H1 (cell line): ENCODE data around the gene POLD4. TPM values are rescaled to one million over a fixed set of nuclear protein-coding genes. Genes with fewer than 3 reads are reported as not detected.

Experiments used
- CTCF ChIA-PET: fragments of 300-600 bp; sonication (Branson Sonifier 250); formaldehyde crosslinking; loops from one replicate; lab custom pipeline; 2021; ENCODE audit not compliant: partially characterized antibody; lab: Charles Lee
- POLR2A ChIA-PET: fragments of 300-600 bp; sonication (Branson Sonifier 250); formaldehyde crosslinking; loops from one replicate; lab custom pipeline; 2021; ENCODE audit warnings: inconsistent platforms; ENCODE audit not compliant: partially characterized antibody; lab: Charles Lee
- DNase-seq, 2 experiments: peaks; one replicate each; pipeline versions ENCODE4 v3.0.0 to v3.0.0-alpha.2; 2010 to 2022; ENCODE audit warnings: low spot score in 2 of 2, low read depth in 1 of 2, mixed read lengths in 1 of 2
- FAIRE-seq: peaks from 2 replicates; lab custom pipeline; 2011; peaks lifted over from hg19 to GRCh38; lab: Jason Lieb, UNC
- H2AFZ ChIP-seq: 2 replicates; pipeline ENCODE4 v1.8.1; 2012; ENCODE audit warnings: low read length, inconsistent platforms
- H2AK5ac ChIP-seq: 2 replicates; pipeline ENCODE4 v1.6.1; 2013; ENCODE audit warnings: low read depth, low read length
- H2BK120ac ChIP-seq: replicated peaks from 2 replicates; pipeline ENCODE3; 2013; ENCODE audit warnings: low read depth, low read length, inconsistent platforms
- H2BK12ac ChIP-seq: 2 replicates; pipeline ENCODE4 v1.6.1; 2013; ENCODE audit warnings: low read depth, low read length
- H2BK15ac ChIP-seq: 2 replicates; pipeline ENCODE4 v1.6.1; 2013; ENCODE audit warnings: low read length
- H2BK20ac ChIP-seq: 2 replicates; pipeline ENCODE4 v1.6.1; 2013; ENCODE audit warnings: low read length
- H2BK5ac ChIP-seq: 2 replicates; pipeline ENCODE4 v1.6.1; 2013; ENCODE audit warnings: low read depth, low read length
- H3K14ac ChIP-seq: 2 replicates; pipeline ENCODE4 v1.6.1; 2013; ENCODE audit warnings: inconsistent platforms; ENCODE audit not compliant: insufficient read length
- H3K18ac ChIP-seq: 2 replicates; pipeline ENCODE4 v1.6.1; 2013; ENCODE audit warnings: low read length; ENCODE audit errors: extremely low read depth
- H3K23ac ChIP-seq: 2 replicates; pipeline ENCODE4 v1.6.1; 2013; ENCODE audit warnings: inconsistent platforms; ENCODE audit not compliant: insufficient read length
- H3K23me2 ChIP-seq: 2 replicates; pipeline ENCODE4 v1.6.1; 2013; ENCODE audit warnings: low read depth, low read length
- H3K27ac ChIP-seq: 2 replicates; pipeline ENCODE4 v1.6.1; 2011; ENCODE audit warnings: low read depth, low read length, inconsistent platforms
- H3K27me3 ChIP-seq, 4 experiments: replicated peaks in 1 of 4; 1 replicate in 1 of 4; 2 replicates in 3 of 4; pipeline versions ENCODE4 v1.6.1 to v1.8.1; 2011 to 2013; ENCODE audit warnings: low read length in 3 of 4, mild to moderate bottlenecking in 3 of 4, inconsistent platforms in 2 of 4, mixed read lengths in 2 of 4, moderate library complexity in 1 of 4; ENCODE audit not compliant: control insufficient read depth in 3 of 4, insufficient read depth in 3 of 4; ENCODE audit errors: extremely low read depth in 1 of 4
- H3K36me3 ChIP-seq, 4 experiments: 2 replicates each; pipeline versions ENCODE4 v1.6.1 to v1.8.1; 2011 to 2013; ENCODE audit warnings: mild to moderate bottlenecking in 4 of 4, low read length in 3 of 4, moderate library complexity in 2 of 4, control low read depth in 1 of 4, inconsistent platforms in 1 of 4; ENCODE audit not compliant: insufficient read depth in 4 of 4, control insufficient read depth in 2 of 4
- H3K4ac ChIP-seq: replicated peaks from 2 replicates; pipeline ENCODE3; 2013; ENCODE audit warnings: low read length, low read depth, mixed read lengths, inconsistent platforms; ENCODE audit not compliant: insufficient read length
- H3K4me1 ChIP-seq, 4 experiments: replicated peaks in 1 of 4; 1 replicate in 1 of 4; 2 replicates in 3 of 4; pipeline versions ENCODE4 v1.6.1 to v1.8.1; 2011 to 2013; ENCODE audit warnings: low read length in 3 of 4, inconsistent platforms in 2 of 4, mixed read lengths in 1 of 4; ENCODE audit not compliant: insufficient read depth in 4 of 4, control insufficient read depth in 3 of 4
- H3K4me2 ChIP-seq, 2 experiments: 2 replicates each; pipeline versions ENCODE4 v1.6.1 to v1.8.1; 2011 to 2013; ENCODE audit warnings: low read depth in 2 of 2, low read length in 2 of 2, control low read depth in 1 of 2, inconsistent platforms in 1 of 2, mild to moderate bottlenecking in 1 of 2; ENCODE audit not compliant: insufficient read depth in 1 of 2
- H3K4me3 ChIP-seq, 4 experiments: fragments of 200-600, 300-600 bp in 1 of 4; sonication (generic), shearing (Covaris generic), sonication (Bioruptor Twin) in 1 of 4; 2 replicates each; pipeline versions ENCODE4 v1.5.1 to v1.8.1; 2011 to 2016; ENCODE audit warnings: low read length in 4 of 4, low read depth in 3 of 4, control low read depth in 2 of 4, inconsistent platforms in 2 of 4, mild to moderate bottlenecking in 2 of 4, mixed read lengths in 1 of 4, moderate library complexity in 1 of 4; ENCODE audit not compliant: insufficient read depth in 2 of 4; ENCODE audit errors: extremely low read depth in 1 of 4
- H3K56ac ChIP-seq: replicated peaks from 2 replicates; pipeline ENCODE3; 2013; ENCODE audit warnings: low read depth, mild to moderate bottlenecking, mixed read lengths, low read length, inconsistent platforms; ENCODE audit not compliant: insufficient read length
- H3K79me1 ChIP-seq: 2 replicates; pipeline ENCODE4 v1.6.1; 2013; ENCODE audit warnings: low read depth, low read length, control low read depth
- H3K79me2 ChIP-seq, 2 experiments: 2 replicates each; pipeline versions ENCODE4 v1.6.1 to v1.8.1; 2012 to 2013; ENCODE audit warnings: low read length in 2 of 2, mild to moderate bottlenecking in 2 of 2, inconsistent platforms in 1 of 2; ENCODE audit not compliant: insufficient read depth in 2 of 2, control insufficient read depth in 1 of 2
- H3K9ac ChIP-seq, 4 experiments: replicated peaks in 1 of 4; 1 replicate in 1 of 4; 2 replicates in 3 of 4; pipeline versions ENCODE4 v1.6.1 to v1.8.1; 2011 to 2013; ENCODE audit warnings: low read depth in 3 of 4, low read length in 3 of 4, control low read depth in 2 of 4, mild to moderate bottlenecking in 2 of 4, moderate library complexity in 2 of 4, inconsistent platforms in 1 of 4; ENCODE audit errors: extremely low read depth in 1 of 4
- H3K9me3 ChIP-seq, 2 experiments: 2 replicates each; pipeline versions ENCODE4 v1.6.1 to v1.8.1; 2012 to 2013; ENCODE audit warnings: mild to moderate bottlenecking in 2 of 2, moderate library complexity in 2 of 2, control low read depth in 1 of 2, inconsistent platforms in 1 of 2, low read depth in 1 of 2, low read length in 1 of 2, mixed read lengths in 1 of 2; ENCODE audit not compliant: insufficient read depth in 2 of 2
- H4K20me1 ChIP-seq, 2 experiments: replicated peaks in 1 of 2; 2 replicates each; pipeline versions ENCODE3 to v1.8.1; 2011 to 2013; ENCODE audit warnings: inconsistent platforms in 2 of 2, low read length in 2 of 2, mild to moderate bottlenecking in 1 of 2; ENCODE audit not compliant: insufficient read depth in 2 of 2, control insufficient read depth in 1 of 2
- H4K5ac ChIP-seq: 2 replicates; pipeline ENCODE4 v1.6.1; 2013; ENCODE audit warnings: low read length, low read depth, mixed read lengths, inconsistent platforms; ENCODE audit not compliant: insufficient read length
- H4K8ac ChIP-seq: 2 replicates; pipeline ENCODE4 v1.8.0; 2013; ENCODE audit warnings: mild to moderate bottlenecking, moderate library complexity, low read length, inconsistent platforms; ENCODE audit not compliant: insufficient read depth; ENCODE audit errors: extremely low read depth
- H4K91ac ChIP-seq: replicated peaks from 2 replicates; pipeline ENCODE3; 2013; ENCODE audit warnings: low read length, mixed read lengths, inconsistent platforms; ENCODE audit not compliant: insufficient read length
- CBX5 ChIP-seq: fragments of 300-800, 300-1000 bp; sonication (generic); IDR thresholded peaks from 2 replicates; pipeline ENCODE4 v1.7.1; 2016; ENCODE audit warnings: antibody characterized with exemption, low read length, low read depth
- EP300 ChIP-seq, 2 experiments: IDR thresholded peaks; 1 replicate in 1 of 2; 2 replicates in 1 of 2; pipeline ENCODE4 v1.6.1; 2011 to 2012; ENCODE audit warnings: low read depth in 2 of 2, low read length in 2 of 2, mild to moderate bottlenecking in 2 of 2, borderline replicate concordance in 1 of 2, inconsistent platforms in 1 of 2, moderate library complexity in 1 of 2
- GTF2F1 ChIP-seq: IDR thresholded peaks from 2 replicates; pipeline ENCODE4 v1.6.1; 2012; ENCODE audit warnings: low read depth, low read length, improper control_type of control experiment, borderline replicate concordance
- JUND ChIP-seq: IDR thresholded peaks from 2 replicates; pipeline ENCODE4 v1.6.1; 2011; ENCODE audit warnings: mild to moderate bottlenecking, improper control_type of control experiment, low read length
- POLR2A ChIP-seq, 2 experiments: IDR thresholded peaks; 1 replicate in 1 of 2; 2 replicates in 1 of 2; pipeline ENCODE4 v1.6.1; 2011; ENCODE audit warnings: low read depth in 2 of 2, low read length in 2 of 2, mild to moderate bottlenecking in 2 of 2; ENCODE audit errors: control extremely low read depth in 1 of 2
- SP2 ChIP-seq: IDR thresholded peaks from 2 replicates; pipeline ENCODE4 v1.6.1; 2012; ENCODE audit warnings: mild to moderate bottlenecking, low read length, inconsistent platforms
- SRF ChIP-seq: IDR thresholded peaks from 2 replicates; pipeline ENCODE4 v1.6.1; 2011; ENCODE audit warnings: mild to moderate bottlenecking, low read depth, low read length, moderate library complexity
- WGBS, 2 experiments: shearing (Covaris generic) in 1 of 2; methylation state at CpG; one replicate each; pipeline versions ENCODE4 v1.1.6 to v1.1.7; 2013 to 2015; ENCODE audit warnings: low lambda C conversion rate in 2 of 2, mixed read lengths in 2 of 2, inconsistent platforms in 1 of 2, low coverage in 1 of 2, missing lambda C conversion rate in 1 of 2; ENCODE audit not compliant: insufficient replicate concordance in 2 of 2, insufficient coverage in 1 of 2, insufficient read length in 1 of 2; ENCODE audit errors: extremely low coverage in 1 of 2, missing lambda C conversion rate in 1 of 2; 5-methylcytosine and 5-hydroxymethylcytosine counted together
- polyA plus RNA-seq, 7 experiments: library from polyadenylated mRNA; depleted of rRNA in 3 of 7; stranded (reverse) in 5 of 7; unstranded in 2 of 7; fragments of >200 nt in 5 of 7; fragments of 200-250 nt in 2 of 7; gene quantifications; 1 replicate in 5 of 7; 2 replicates in 1 of 7; 4 replicates in 1 of 7; pipeline versions ENCODE4 v1.2.1 to v1.2.3, GENCODE V29; 2011 to 2013; ENCODE audit warnings: missing spikeins in 2 of 7, mixed read lengths in 2 of 7
- total RNA-seq: library from RNA; stranded (reverse); fragmentation: NEBNext Ultra II Directional; extraction: Animal tissue kit (Norgen Biotek cat#: 25700); gene quantifications from 2 replicates; pipeline ENCODE4 v1.2.1, GENCODE V29; 2021

POLD4 gene
- total and polyA plus RNA-seq, 2 of the 8 experiments (the other 6 are each of a cell fraction or from before 2014, with no cell fraction given) = 21.2 to 46.7 TPM

GRCh38 chr11:67349457-67349856 is 3.9 kb downstream of the POLD4 start:
- no peak overlapping the region for H3K18ac ChIP-seq
- no peak overlapping the region for H2BK120ac ChIP-seq
- H3K4me1 ChIP-seq = peaks cover 0 to 13% (median 9%) of the 10 kb centered on the region in 4 experiments; a peak in 6 of 7 replicates
- H3K79me2 ChIP-seq = no peaks in the 10 kb centered on the region
- H3K9ac ChIP-seq = no peak overlapping the region
- H2AFZ ChIP-seq = no peak overlapping the region
- ChIA-PET POLR2A (interaction anchor here (0.6 to 1.3 kb wide), 2 partner anchors 67 to 237 kb away, joined by 3 read pairs; no protein-coding TSS in a partner anchor), CTCF (interaction anchor here (0.7 to 20.0 kb wide), 6 partner anchors 9 to 267 kb away, joined by 3 to 1305 read pairs (median 33); partner anchors contain the start of genes CLCF1 and RAD9A)
- no peak overlapping the region for H3K4ac ChIP-seq
- H3K14ac ChIP-seq = no peak overlapping the region
- H3K9me3 ChIP-seq = no peaks in the 10 kb centered on the region
- WGBS, 2 experiments = 85% methylated on average over 2 of the region's 2 CpGs; no CpG with 5 or more reads in 1 of the 2 experiments
- peaks cover 2% of the 10 kb centered on the region; the same call in 1 of the 2 replicates for H3K79me1 ChIP-seq
- DNase-seq = no peak
- no peak overlapping the region for H3K4me3 ChIP-seq
- 0 out of 2 replicates have a peak overlapping the region, but pooled peaks have one; percentile 10 for H2BK12ac ChIP-seq
- no peak overlapping the region for H2AK5ac ChIP-seq
- peaks cover 0 to 3% of the 10 kb centered on the region in 2 experiments for H4K20me1 ChIP-seq
- no peak overlapping the region for H3K23ac ChIP-seq
- H2BK20ac ChIP-seq = no peak overlapping the region
- no peaks in the 10 kb centered on the region for H3K27me3 ChIP-seq
- H4K5ac ChIP-seq = no peak overlapping the region
- H2BK5ac ChIP-seq = no peak overlapping the region; the same call in 1 of the 2 replicates
- H3K36me3 ChIP-seq = no peaks in the 10 kb centered on the region
- H3K27ac ChIP-seq = no peak overlapping the region
- H3K23me2 ChIP-seq = peaks cover 8% of the 10 kb centered on the region; the same call in 1 of the 2 replicates
- no peak overlapping the region for H3K56ac ChIP-seq
- no peak overlapping the region for H2BK15ac ChIP-seq
- no peak overlapping the region for H3K4me2 ChIP-seq
- H4K91ac ChIP-seq = no peak overlapping the region
- FAIRE-seq = no peak
- H4K8ac ChIP-seq = no peak overlapping the region
- TF ChIP-seq CBX5 (no peak), SP2 (no peak), POLR2A (IDR thresholded peaks at IDR 0.05; ENCODE audit: control extremely low read depth in 1 of 2, low read depth in 2 of 2, low read length in 2 of 2) (no peak), JUND (no peak), GTF2F1 (no peak), SRF (no peak), EP300 (IDR thresholded peaks at IDR 0.05; ENCODE audit: borderline replicate concordance in 1 of 2, low read depth in 2 of 2, low read length in 2 of 2) (no peak)
